Endodermal cell (in vitro differentiated cells): Measurements from ENCODE around the gene MAPK8IP3. TPM values are rescaled to one million over a fixed set of nuclear protein-coding genes. Genes with fewer than 3 reads are reported as not detected.

Source experiments
- DNase-seq: peaks from one replicate; pipeline ENCODE4 v3.0.0-alpha.2; 2017
- H3K27ac ChIP-seq: 2 replicates; pipeline ENCODE4 v1.5.1; 2013; ENCODE audit warnings: mild to moderate bottlenecking, low read depth, low read length, moderate library complexity
- H3K27me3 ChIP-seq: 2 replicates; pipeline ENCODE4 v1.6.1; 2013; ENCODE audit warnings: mild to moderate bottlenecking, low read length, moderate library complexity; ENCODE audit not compliant: insufficient read depth, control insufficient read depth, poor library complexity, severe bottlenecking
- H3K36me3 ChIP-seq: 2 replicates; pipeline ENCODE4 v1.7.0; 2013; ENCODE audit warnings: mild to moderate bottlenecking, low read length, moderate library complexity; ENCODE audit not compliant: control insufficient read depth, insufficient read depth
- H3K4me1 ChIP-seq: one replicate; pipeline ENCODE4 v1.7.0; 2013; ENCODE audit warnings: low read length; ENCODE audit not compliant: control insufficient read depth, insufficient read depth
- H3K4me3 ChIP-seq: 2 replicates; pipeline ENCODE4 v1.5.1; 2013; ENCODE audit warnings: mild to moderate bottlenecking, low read length, moderate library complexity
- H3K9ac ChIP-seq: 2 replicates; pipeline ENCODE4 v1.6.1; 2013; ENCODE audit warnings: mild to moderate bottlenecking, low read length, moderate library complexity; ENCODE audit not compliant: poor library complexity, severe bottlenecking; ENCODE audit errors: extremely low read depth
- H3K9me3 ChIP-seq: 2 replicates; pipeline ENCODE4 v1.6.1; 2013; ENCODE audit warnings: mild to moderate bottlenecking, low read length, moderate library complexity; ENCODE audit not compliant: control insufficient read depth
- H3K27ac Mint-ChIP-seq: 2 replicates; pipeline ENCODE4 v1.8.0; 2020; ENCODE audit warnings: mixed read lengths
- H3K27me3 Mint-ChIP-seq: 2 replicates; pipeline ENCODE4 v1.8.0; 2021; ENCODE audit warnings: mild to moderate bottlenecking, mixed read lengths; ENCODE audit not compliant: insufficient read depth
- H3K36me3 Mint-ChIP-seq: 2 replicates; pipeline ENCODE4 v1.8.0; 2020; ENCODE audit warnings: low read depth, mixed read lengths
- H3K4me1 Mint-ChIP-seq: 2 replicates; pipeline ENCODE4 v1.8.0; 2020; ENCODE audit warnings: mixed read lengths
- H3K4me3 Mint-ChIP-seq: 2 replicates; pipeline ENCODE4 v1.8.0; 2020; ENCODE audit warnings: mild to moderate bottlenecking, moderate library complexity, mixed read lengths
- H3K9me3 Mint-ChIP-seq: 2 replicates; pipeline ENCODE4 v1.8.0; 2020; ENCODE audit warnings: mild to moderate bottlenecking, mixed read lengths
- WGBS, 2 experiments: methylation state at CpG; one replicate each; pipeline versions ENCODE4 v1.1.5 to v1.1.7; 2013; ENCODE audit warnings: missing lambda C conversion rate in 2 of 2, mixed read lengths in 1 of 2; ENCODE audit not compliant: insufficient coverage in 1 of 2, insufficient read length in 1 of 2; 5-methylcytosine and 5-hydroxymethylcytosine counted together
- total RNA-seq, 2 donors: library from RNA; stranded (reverse); fragmentation: NEBNext Ultra II Directional in 1 of 2; extraction: Animal tissue kit (Norgen Biotek cat#: 25700) in 1 of 2; gene quantifications; 2 replicates in 1 of 2; 3 replicates in 1 of 2; pipeline ENCODE4 v1.2.1, GENCODE V29; 2021
- TF ChIP-seq, protein P1 (sequence below): fragments of 200-600 bp; sonication (generic); conservative IDR thresholded peaks from 2 replicates; pipeline ENCODE4 v1.5.0; 2021; ENCODE audit warnings: antibody characterized with exemption, mild to moderate bottlenecking

The MAPK8IP3 gene
- total RNA-seq, 2 donors from 2014 or later = 76.0 to 84.0 TPM

DNA sequence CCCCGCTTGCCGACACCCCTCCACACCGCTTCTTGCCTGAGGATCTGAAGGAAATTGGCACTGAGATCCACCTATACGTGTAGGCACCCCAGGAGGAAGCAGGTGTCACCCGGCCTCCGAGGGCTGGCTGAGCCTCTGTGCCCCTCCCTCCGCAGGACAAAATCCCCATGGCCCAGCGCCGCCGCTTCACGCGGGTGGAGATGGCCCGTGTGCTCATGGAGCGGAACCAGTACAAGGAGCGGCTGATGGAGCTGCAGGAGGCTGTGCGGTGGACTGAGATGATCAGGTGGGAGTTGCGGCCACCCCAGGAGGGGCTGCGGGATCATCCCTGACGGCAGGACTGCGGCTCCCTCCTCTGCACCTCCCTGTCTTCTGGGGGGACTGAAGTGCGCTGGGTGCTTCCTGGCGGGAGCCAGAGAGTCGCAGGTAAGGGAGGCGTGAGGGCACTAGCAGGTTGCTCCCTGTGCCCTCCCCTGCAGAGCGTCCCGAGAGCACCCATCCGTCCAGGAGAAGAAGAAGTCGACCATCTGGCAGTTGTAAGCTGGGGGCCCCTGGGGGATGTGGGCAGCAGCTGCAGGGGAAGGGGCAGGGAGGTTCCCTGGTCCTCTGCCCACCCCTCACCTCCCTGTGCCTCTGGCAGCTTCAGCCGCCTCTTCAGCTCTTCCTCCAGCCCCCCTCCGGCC, 56.3 kb downstream of the MAPK8IP3 start:
- no peak for DNase-seq
- Mint-ChIP-seq H3K9me3 (no peaks in the 10 kb centered on the region), H3K4me3 (no peak overlapping the region), H3K36me3 (peaks cover 17% of the 10 kb centered on the region), H3K27ac (no peak overlapping the region), H3K27me3 (no peaks in the 10 kb centered on the region), H3K4me1 (no peaks in the 10 kb centered on the region)
- no peaks in the 10 kb centered on the region for H3K4me1 ChIP-seq
- H3K4me3 ChIP-seq = no peak overlapping the region
- H3K9ac ChIP-seq = no peak overlapping the region
- TF ChIP-seq, protein P1, sequence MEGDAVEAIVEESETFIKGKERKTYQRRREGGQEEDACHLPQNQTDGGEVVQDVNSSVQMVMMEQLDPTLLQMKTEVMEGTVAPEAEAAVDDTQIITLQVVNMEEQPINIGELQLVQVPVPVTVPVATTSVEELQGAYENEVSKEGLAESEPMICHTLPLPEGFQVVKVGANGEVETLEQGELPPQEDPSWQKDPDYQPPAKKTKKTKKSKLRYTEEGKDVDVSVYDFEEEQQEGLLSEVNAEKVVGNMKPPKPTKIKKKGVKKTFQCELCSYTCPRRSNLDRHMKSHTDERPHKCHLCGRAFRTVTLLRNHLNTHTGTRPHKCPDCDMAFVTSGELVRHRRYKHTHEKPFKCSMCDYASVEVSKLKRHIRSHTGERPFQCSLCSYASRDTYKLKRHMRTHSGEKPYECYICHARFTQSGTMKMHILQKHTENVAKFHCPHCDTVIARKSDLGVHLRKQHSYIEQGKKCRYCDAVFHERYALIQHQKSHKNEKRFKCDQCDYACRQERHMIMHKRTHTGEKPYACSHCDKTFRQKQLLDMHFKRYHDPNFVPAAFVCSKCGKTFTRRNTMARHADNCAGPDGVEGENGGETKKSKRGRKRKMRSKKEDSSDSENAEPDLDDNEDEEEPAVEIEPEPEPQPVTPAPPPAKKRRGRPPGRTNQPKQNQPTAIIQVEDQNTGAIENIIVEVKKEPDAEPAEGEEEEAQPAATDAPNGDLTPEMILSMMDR = no peak
- H3K36me3 ChIP-seq = peaks cover 15% of the 10 kb centered on the region
- H3K27ac ChIP-seq = no peak overlapping the region
- WGBS, 2 experiments = 95 to 99% methylated on average over 16 to 30 of the region's 30 CpGs
- H3K9me3 ChIP-seq = no peaks in the 10 kb centered on the region
- H3K27me3 ChIP-seq = no peaks in the 10 kb centered on the region

DNA sequence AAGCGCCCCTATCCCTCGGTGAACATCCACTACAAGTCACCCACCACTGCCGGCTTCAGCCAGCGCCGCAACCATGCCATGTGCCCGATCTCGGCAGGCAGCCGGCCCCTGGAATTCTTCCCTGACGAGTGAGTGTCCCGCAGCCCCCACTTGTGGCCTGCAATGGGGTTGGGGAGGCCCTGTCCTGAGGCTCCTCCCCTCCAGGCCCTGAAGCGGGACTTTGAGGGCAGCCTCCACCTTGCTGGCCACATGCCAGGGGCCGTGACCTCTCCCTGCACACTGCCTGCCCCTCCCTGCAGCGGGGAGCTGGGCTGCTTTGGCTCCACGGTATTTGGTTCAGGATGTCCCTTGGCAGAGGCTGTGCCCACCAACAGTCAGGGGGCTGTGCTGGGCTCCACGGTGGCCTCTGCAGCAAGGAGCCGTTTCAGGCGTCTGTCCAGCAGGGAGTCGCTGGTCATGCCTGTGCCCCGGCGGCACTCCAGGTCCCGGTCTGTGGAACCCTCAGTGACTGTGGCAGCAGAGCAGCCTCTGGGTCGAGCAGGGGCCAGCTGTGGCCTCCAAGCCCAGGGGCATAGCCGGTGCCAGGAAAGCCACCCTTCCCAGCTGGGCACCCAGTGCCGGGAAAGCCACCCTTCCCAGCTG, 57.0 kb downstream of the MAPK8IP3 start:
- H3K27ac ChIP-seq = no peak overlapping the region
- Mint-ChIP-seq H3K36me3 (peaks cover 17% of the 10 kb centered on the region), H3K27ac (no peak overlapping the region), H3K4me1 (no peaks in the 10 kb centered on the region), H3K27me3 (no peaks in the 10 kb centered on the region), H3K4me3 (no peak overlapping the region), H3K9me3 (no peaks in the 10 kb centered on the region)
- H3K9me3 ChIP-seq = no peaks in the 10 kb centered on the region
- H3K36me3 ChIP-seq = peaks cover 15% of the 10 kb centered on the region
- H3K9ac ChIP-seq = no peak overlapping the region
- no peaks in the 10 kb centered on the region for H3K27me3 ChIP-seq
- no peaks in the 10 kb centered on the region for H3K4me1 ChIP-seq
- no peak overlapping the region for H3K4me3 ChIP-seq
- TF ChIP-seq, protein P1 = no peak
- peak; percentile 58 for DNase-seq
- 90 to 93% methylated on average over 18 to 24 of the region's 24 CpGs for WGBS, 2 experiments

DNA sequence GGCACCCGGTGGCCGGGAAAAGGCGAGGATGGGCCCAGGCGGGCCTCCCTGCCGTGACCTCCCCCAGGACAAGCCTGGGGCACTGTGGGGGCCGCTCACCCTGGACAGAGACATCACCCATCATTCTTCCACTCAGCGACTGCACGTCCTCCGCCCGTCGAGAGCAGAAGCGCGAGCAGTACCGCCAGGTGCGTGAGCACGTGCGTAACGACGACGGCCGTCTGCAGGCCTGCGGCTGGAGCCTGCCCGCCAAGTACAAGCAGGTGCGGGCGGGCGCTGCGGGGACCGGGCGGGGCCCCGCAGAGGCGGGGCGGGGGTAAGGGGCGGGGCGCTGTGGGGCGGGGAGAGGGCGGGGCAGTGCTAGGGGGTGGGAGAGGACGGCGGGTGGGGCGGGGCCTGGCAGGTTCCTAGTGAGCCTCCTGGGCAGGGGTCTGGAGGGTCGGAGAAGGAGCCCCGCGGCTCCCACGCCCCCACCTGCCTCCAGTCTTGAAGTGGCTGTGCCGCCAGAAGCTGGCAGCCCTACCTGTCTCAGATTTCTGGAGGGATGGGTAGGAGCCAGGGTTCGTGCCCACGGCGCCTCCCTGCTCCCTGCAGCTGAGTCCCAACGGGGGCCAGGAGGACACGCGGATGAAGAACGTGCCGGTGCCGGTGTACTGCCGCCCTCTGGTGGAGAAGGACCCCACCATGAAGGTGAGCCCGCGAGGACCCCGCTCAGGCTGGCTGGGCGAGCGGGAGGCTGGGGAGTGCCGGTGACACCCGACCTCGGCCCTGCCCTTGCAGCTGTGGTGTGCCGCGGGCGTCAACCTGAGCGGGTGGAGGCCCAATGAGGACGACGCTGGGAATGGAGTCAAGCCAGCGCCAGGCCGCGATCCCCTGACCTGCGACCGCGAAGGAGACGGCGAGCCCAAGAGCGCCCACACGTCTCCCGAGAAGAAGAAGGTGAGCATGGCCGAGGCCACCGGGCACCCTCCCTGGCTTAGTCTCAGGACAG, 57.8 kb downstream of the MAPK8IP3 start:
- WGBS, 2 experiments = 72 to 74% methylated on average over 19 to 72 of the region's 81 CpGs
- peaks cover 15% of the 10 kb centered on the region for H3K36me3 ChIP-seq
- Mint-ChIP-seq H3K27me3 (no peaks in the 10 kb centered on the region), H3K27ac (no peak overlapping the region), H3K36me3 (peaks cover 17% of the 10 kb centered on the region), H3K4me3 (no peak overlapping the region), H3K4me1 (no peaks in the 10 kb centered on the region), H3K9me3 (no peaks in the 10 kb centered on the region)
- no peaks in the 10 kb centered on the region for H3K4me1 ChIP-seq
- TF ChIP-seq, protein P1 = peak; percentile 82
- no peaks in the 10 kb centered on the region for H3K27me3 ChIP-seq
- H3K27ac ChIP-seq = no peak overlapping the region
- no peaks in the 10 kb centered on the region for H3K9me3 ChIP-seq
- no peak overlapping the region for H3K4me3 ChIP-seq
- H3K9ac ChIP-seq = no peak overlapping the region
- peak; percentile 95 for DNase-seq
